Breast epithelium (tissue), 4 donors: ENCODE data around the gene ZBTB37. TPM values are rescaled to one million over a fixed set of nuclear protein-coding genes. Genes with fewer than 3 reads are reported as not detected.

Source experiments
- DNase-seq, 2 donors: peaks; one replicate each; pipeline ENCODE4 v3.0.0-alpha.2; 2019; ENCODE audit warnings: low spot score in 2 of 2
- H3K27ac ChIP-seq, 2 donors: fragments of 200-600 bp; sonication (generic) in 1 of 2; one replicate each; pipeline ENCODE4 v1.5.1; 2016 to 2019; ENCODE audit warnings: mild to moderate bottlenecking in 1 of 2
- H3K27me3 ChIP-seq, 2 donors: fragments of 200-600 bp; sonication (generic) in 1 of 2; one replicate each; pipeline versions ENCODE4 v1.5.1 to v1.6.0; 2017 to 2019; ENCODE audit warnings: control low read depth in 1 of 2, mild to moderate bottlenecking in 1 of 2
- H3K36me3 ChIP-seq: fragments of 200-600 bp; one replicate; pipeline ENCODE4 v1.5.1; 2019
- H3K4me1 ChIP-seq, 2 donors: fragments of 200-600 bp; sonication (generic); one replicate each; pipeline ENCODE4 v1.5.1; 2016 to 2019; ENCODE audit warnings: control low read depth in 1 of 2
- H3K4me3 ChIP-seq, 3 donors: fragments of 200-600 bp; sonication (generic); 1 replicate in 2 of 3; 2 replicates in 1 of 3; pipeline ENCODE4 v1.5.1; 2016 to 2019; ENCODE audit warnings: mild to moderate bottlenecking in 3 of 3, moderate library complexity in 2 of 3
- H3K9me3 ChIP-seq, 2 donors: fragments of 200-600 bp; sonication (generic) in 1 of 2; one replicate each; pipeline ENCODE4 v1.5.1; 2016 to 2019; ENCODE audit warnings: control low read depth in 1 of 2
- CTCF ChIP-seq, 3 donors: fragments of 450-650 bp; IDR thresholded peaks; one replicate each; pipeline ENCODE4 v1.5.1; 2016 to 2017; ENCODE audit warnings: antibody characterized with exemption in 3 of 3, mild to moderate bottlenecking in 3 of 3, moderate library complexity in 3 of 3
- POLR2A ChIP-seq: fragments of 450-650 bp; IDR thresholded peaks from one replicate; pipeline ENCODE4 v1.6.1; 2016; ENCODE audit warnings: antibody characterized with exemption, mild to moderate bottlenecking, moderate library complexity
- POLR2AphosphoS5 ChIP-seq, 3 donors: sonication (generic); formaldehyde crosslinking; IDR thresholded peaks; one replicate each; pipeline ENCODE4 v1.6.1; 2017; ENCODE audit warnings: antibody characterized with exemption in 3 of 3
- intact Hi-C: fragments of 100-400 bp; cut with DNase I; formaldehyde crosslinking; loops from one replicate; pipeline ENCODE4 v1.15.1; 2023; ENCODE audit warnings: low total_unique reads
- total RNA-seq, 3 donors: library from RNA; depleted of rRNA; stranded (reverse); fragments of >200 nt; gene quantifications; one replicate each; pipeline ENCODE4 v1.1.0, GENCODE V29; 2016

ZBTB37 gene
- total RNA-seq = 10 to 100 TPM; 10.2 to 15.7 (median 15.4) TPM

- Histone ChIP-seq H3K4me3 (peak within 1 kb of the TSS; percentile 76 to 84 (median 81)), H3K4me1 (peaks cover 0 to 4% of the 10 kb centered on the region in 2 donors), H3K9me3 (no peaks in the 10 kb centered on the region), H3K27me3 (no peaks in the 10 kb centered on the region), H3K27ac (peak within 1 kb of the TSS; percentile 95 to 96), H3K36me3 (no peaks in the 10 kb centered on the region)
- no peak for TF ChIP-seq POLR2A
- no peak for TF ChIP-seq CTCF (IDR thresholded peaks at IDR 0.05)
- peak in 1 of 3 donors; percentile 64 for TF ChIP-seq POLR2AphosphoS5 (IDR thresholded peaks at IDR 0.05)
- peak; percentile 90 to 91 for DNase-seq
- intact Hi-C loops = no loop called here
Measured at GRCh38 chr1:173868266-173869020, at the start of gene ZBTB37. ZBTB37 (plus strand) TSS chr1:173868380; CDS start chr1:173870226, 1,846 bp downstream.

- no peak overlapping the region for H3K27ac ChIP-seq
- intact Hi-C loops = no loop called here
- TF ChIP-seq POLR2AphosphoS5 (IDR thresholded peaks at IDR 0.05) (no peak), POLR2A (no peak), CTCF (IDR thresholded peaks at IDR 0.05) (no peak)
Measured at GRCh38 chr1:173818459-173818858, 49.7 kb upstream of the ZBTB37 start.

GRCh38 chr1:173821680-173822079 lies 46.5 kb upstream of the ZBTB37 start:
- intact Hi-C loops = loop anchor here (5.0 kb wide), 1 partner anchor 1434 kb away; no protein-coding TSS in a partner anchor
- H3K9me3 ChIP-seq = no peaks in the 10 kb centered on the region
- no peaks in the 10 kb centered on the region for H3K36me3 ChIP-seq
- no peak overlapping the region for H3K4me3 ChIP-seq
- TF ChIP-seq POLR2A (no peak), CTCF (IDR thresholded peaks at IDR 0.05) (no peak), POLR2AphosphoS5 (IDR thresholded peaks at IDR 0.05) (no peak)
- H3K27me3 ChIP-seq = no peaks in the 10 kb centered on the region
- H3K27ac ChIP-seq = no peak overlapping the region
- DNase-seq = no peak
- H3K4me1 ChIP-seq = no peaks in the 10 kb centered on the region

More at GRCh38 chr1:173818459-173818858, 49.7 kb upstream of the ZBTB37 start:
- Histone ChIP-seq H3K36me3 (no peaks in the 10 kb centered on the region), H3K4me3 (no peak overlapping the region), H3K27me3 (no peaks in the 10 kb centered on the region), H3K4me1 (no peaks in the 10 kb centered on the region), H3K9me3 (no peaks in the 10 kb centered on the region)
- no peak for DNase-seq

GRCh38 chr1:173823781-173824314 lies 44.3 kb upstream of the ZBTB37 start:
- TF ChIP-seq POLR2A (no peak), POLR2AphosphoS5 (IDR thresholded peaks at IDR 0.05) (no peak), CTCF (IDR thresholded peaks at IDR 0.05) (no peak)
- intact Hi-C loops = loop anchor here (5.0 kb wide), 1 partner anchor 1437 kb away; no protein-coding TSS in a partner anchor
- H3K4me1 ChIP-seq = no peaks in the 10 kb centered on the region

More at GRCh38 chr1:173823781-173824314, 44.3 kb upstream of the ZBTB37 start:
- Histone ChIP-seq H3K36me3 (no peaks in the 10 kb centered on the region), H3K27ac (peak overlapping the region; percentile 91 to 96), H3K4me3 (peak overlapping the region; percentile 66 to 90 (median 69)), H3K9me3 (no peaks in the 10 kb centered on the region), H3K27me3 (no peaks in the 10 kb centered on the region)
- DNase-seq = no peak
